HG03342 (cell line): Measurements from ENCODE around the gene LRRFIP1.
"Not testable (repeated sequence)": the region's sequence is repeated elsewhere in the genome, so short reads cannot be mapped to it uniquely, and the experiment has no call there.

Experiments used
- ATAC-seq: cut with Tn5 transposase; IDR thresholded peaks from one replicate; pipeline ENCODE4 v1.9.1; 2021; ENCODE audit warnings: mild to moderate bottlenecking, moderate library complexity; ENCODE audit not compliant: unreplicated experiment

LRRFIP1 gene, protein sequence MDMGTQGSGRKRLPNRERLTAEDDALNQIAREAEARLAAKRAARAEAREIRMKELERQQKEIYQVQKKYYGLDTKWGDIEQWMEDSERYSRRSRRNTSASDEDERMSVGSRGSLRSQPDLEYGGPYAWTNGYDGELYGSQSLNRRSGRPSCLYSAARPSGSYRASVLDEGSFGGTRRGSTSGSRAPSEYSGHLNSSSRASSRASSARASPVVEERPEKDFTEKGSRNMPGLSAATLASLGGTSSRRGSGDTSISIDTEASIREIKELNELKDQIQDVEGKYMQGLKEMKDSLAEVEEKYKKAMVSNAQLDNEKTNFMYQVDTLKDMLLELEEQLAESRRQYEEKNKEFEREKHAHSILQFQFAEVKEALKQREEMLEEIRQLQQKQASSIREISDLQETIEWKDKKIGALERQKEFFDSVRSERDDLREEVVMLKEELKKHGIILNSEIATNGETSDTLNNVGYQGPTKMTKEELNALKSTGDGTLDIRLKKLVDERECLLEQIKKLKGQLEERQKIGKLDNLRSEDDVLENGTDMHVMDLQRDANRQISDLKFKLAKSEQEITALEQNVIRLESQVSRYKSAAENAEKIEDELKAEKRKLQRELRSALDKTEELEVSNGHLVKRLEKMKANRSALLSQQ

DNA sequence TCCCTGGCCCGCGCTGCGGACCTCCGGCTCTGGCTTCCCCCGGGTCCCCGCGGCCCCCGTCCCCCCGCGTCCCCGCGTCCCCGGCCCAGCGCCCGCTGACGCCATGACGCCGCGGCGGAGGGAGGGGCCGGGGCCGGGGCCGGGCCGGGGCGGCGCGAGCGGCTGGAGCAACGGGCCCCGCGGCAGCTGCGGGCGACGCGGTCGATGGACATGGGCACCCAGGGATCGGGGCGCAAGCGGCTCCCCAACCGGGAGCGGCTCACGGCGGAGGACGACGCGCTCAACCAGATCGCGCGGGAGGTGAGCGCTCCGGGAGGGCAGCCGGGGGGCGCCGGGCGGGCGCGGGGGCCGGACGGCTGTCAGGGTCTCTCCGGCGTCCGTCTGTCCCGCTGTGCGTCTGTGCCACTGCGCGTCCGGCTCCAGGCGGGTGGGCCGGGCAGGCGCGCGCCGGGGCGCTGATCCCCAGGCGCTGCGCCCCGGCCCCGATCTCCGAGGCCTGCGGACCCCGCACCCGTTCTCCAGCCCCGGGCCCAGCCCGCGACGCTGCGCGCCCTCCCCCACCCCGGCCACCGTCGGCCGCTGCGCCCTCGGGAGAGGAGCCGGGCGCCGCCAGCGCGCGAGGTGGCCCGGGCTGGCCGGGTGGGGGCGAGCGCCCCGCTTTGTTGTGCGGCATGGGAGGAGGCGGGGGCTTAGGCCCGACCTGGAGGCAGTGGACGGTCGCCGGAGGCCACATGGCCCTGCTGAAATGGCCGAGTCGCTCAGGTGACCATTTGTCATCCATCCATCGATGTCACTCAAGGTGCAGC, at the start of gene LRRFIP1:
Gene LRRFIP1, plus strand, starts transcription at position 147 of the 806 bp plus-strand sequence. Its CDS starts 58 bp downstream, at position 205.
- ATAC-seq = no peak

DNA sequence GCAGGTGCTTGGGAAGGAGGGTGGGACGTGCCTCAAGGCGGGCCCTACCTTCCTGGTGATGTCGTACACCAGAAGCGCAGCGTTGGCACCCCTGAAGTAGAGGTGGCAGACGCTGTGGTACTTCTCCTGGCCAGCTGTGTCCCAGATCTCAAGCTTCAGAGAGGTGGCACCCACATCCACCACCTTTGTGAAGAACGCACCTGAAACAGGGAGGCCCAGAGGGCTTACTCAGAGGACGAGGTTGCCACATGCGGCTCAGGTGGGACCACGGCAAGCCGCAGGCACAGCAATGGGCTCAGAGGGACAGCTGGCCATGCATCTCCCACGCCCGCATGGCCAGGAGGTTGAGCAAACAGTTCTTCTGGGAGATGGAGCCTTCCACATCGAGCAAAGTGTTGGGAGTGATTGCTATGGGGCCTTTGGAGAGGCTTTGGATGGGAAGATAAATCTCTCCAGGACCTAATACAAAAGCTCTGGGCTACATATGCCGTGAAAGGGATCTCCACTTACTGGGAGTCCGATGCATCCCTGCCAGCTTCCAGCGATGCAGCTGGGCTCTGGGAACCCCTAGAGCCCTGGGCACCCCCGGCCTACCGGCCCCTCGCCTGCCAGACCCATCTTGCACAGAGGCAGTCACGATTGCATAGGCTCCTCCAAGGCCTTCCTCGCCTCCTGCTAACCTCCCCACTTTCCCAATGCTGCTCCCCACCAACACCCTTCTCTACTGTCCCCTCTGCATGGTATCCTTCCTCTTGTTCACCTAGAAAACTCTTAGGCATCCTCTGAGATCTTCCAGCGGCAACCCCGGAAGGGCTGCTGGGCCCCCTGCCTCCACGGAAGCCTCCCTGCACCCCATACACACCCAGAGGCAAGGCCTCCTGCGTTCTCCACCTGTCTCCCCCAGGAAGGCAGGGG, 49.2 kb upstream of the LRRFIP1 start:
- ATAC-seq = no peak

DNA sequence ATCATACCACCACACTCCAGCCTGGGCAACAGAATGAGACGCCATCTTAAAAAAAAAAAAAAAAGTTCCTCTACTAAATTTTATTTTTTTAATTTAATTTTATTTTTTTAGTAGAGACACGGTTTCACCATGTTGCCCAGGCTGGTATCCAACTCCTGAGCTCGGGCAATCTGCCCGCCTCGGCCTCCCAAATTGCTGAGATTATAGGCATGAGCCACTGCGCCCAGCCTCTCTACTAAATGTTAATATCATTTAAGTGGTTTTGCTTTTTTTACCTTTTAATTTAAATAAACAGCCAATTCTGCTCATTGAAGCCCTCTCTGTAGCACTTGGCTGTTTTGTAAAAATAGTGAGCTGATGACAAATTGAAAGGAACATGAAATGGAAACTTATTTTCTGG, 46.1 kb upstream of the LRRFIP1 start:
- ATAC-seq = no peak

DNA sequence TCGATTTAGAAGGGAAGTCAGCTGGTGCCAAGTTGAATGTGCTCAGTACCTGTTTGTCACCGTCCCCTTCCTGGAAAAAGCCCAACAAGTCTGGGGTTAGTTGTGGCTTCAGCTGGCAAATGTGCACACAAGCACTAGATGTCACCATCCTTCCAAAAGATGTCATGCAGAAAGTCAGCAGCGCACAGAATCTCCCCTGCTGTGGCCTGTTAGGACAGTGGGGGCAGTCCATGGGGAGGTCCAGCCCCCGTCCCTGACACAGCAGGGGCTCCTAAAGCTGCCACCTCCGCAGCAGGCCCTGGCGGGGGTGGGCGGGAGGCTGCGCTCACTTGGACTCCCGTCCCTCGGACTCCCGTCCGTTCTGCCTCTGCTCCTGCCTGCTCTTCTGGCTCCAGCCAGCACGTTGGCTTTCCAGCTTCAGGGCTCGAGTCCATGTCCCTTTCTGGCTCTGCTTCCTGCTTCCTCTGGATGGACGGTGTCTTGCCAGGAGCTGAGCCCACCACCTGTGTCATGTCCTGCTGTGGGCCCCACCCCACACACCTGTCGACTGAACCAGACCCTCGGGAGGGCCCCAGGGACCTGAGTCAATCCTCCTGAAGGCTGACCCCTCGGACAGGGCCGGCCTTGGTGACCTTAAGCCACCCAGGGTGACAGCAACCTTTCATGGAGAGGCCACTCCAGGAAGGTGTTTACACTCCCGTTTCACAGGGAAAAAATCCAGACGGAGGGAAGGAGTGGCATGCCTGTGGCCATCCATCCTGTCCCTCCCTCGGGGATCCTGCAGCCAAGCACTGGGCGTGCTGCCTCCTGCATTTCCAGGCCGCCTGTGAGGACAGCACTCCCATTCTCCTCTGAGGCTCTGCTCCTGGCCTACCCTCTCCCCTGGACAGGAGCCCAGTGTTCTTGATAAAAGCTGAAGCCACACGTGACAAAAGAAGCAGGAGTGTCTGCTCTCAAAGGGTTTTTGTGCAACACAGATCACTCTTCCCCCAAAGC, 45.3 kb upstream of the LRRFIP1 start:
- ATAC-seq = no peak

DNA sequence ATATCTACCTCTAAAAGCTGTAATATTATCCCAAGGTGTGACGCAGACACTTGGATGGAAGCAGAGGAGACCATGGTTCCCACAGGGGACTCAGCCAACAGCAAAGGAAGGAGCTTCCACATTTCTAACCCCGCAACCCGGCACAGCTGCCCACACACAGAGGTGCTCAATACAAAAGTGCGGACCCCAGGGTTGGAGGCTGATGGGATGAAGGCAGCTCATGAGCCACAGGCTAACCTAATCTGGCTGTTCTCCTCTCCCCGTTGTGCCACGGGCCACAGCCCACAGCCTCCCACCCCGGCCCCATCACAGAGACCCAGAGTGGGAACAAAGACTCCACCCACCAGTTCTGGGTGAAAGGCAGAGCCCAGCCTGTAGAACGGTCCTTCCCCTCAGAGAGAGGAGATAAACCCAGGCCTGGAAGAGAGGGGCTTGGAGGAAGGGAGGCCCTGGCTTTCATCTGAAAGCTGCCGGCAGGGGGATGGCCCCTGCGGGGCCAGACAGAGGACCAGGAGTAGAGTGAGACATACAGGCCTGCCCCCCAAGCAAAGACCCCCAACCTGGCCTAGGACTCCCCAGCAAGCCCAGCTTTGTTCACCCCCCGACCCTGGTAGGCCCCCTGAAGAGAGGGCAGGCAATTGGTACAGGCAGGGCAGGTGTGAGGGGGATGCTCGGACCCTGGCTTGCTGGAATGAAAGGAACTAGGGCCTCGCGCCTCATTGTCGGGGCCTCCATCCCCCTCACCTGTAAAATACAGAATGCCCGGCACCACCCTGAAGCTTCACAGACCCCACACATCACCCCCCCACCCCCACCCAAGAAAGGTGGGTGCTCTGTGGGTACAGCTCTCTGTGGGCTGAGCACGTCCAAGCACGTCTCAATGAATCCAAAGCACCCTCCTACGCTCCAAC, 43.7 kb upstream of the LRRFIP1 start:
- no peak for ATAC-seq

DNA sequence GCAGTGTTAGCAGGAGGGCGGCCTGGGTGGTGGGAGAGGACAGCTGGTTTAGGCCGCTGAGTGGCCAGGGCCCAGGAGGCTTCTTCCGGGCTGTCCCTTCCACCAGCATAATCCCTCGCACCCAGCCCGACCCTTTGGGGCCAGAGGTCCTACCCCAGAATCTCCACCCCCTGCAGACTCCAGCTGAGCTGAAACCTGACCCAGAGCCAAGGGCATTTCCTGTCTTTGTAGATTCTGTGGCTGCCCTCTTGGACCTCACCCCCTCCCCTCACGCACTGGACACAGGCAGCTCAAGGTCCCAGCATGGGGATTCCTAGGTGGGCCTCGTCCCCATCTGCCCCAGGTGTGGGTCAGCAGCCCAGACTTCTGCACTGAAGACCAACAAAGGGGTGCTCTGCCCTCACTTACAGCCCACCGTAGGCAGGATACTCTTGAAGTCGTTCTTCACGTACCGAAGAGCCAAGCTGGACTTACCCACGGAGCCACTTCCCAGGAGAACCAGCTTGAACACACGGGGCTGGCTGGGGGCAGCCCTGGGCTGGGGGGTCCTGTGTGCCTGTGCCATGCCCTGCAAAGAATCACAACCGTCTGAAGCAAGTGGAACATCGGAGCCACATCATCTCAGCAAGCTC, 41.7 kb upstream of the LRRFIP1 start:
- ATAC-seq = no peak

DNA sequence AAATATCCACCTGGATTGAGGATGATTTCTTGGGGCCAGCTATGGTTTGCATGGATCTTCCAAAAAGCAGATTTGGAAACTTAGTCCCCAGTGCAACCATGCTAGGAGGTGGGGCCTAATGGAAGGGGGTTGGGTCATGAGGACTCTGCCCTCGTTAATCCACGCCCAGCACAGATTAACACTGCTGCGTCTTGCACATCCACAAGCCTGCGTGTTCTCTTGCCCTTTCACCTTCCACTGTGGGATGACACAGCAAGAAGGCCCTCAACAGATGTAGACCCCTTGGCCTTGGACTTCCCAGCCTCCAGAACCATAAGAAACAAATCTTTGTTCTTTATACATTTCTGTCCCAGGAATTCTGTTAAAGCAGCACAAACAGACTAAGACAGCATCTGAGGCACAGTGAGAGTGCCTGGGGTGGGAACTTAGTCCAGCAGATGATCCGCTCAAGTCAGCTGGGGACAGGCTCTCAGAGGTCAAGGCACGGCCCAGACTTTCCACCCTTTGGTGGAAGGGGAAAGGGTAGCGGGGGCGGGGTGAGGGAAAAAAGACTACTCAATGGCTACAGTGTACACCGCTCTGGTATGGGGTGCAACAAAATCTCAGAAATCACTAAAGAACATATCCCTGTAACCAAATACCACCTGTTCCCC, 39.2 kb upstream of the LRRFIP1 start:
- no peak for ATAC-seq

DNA sequence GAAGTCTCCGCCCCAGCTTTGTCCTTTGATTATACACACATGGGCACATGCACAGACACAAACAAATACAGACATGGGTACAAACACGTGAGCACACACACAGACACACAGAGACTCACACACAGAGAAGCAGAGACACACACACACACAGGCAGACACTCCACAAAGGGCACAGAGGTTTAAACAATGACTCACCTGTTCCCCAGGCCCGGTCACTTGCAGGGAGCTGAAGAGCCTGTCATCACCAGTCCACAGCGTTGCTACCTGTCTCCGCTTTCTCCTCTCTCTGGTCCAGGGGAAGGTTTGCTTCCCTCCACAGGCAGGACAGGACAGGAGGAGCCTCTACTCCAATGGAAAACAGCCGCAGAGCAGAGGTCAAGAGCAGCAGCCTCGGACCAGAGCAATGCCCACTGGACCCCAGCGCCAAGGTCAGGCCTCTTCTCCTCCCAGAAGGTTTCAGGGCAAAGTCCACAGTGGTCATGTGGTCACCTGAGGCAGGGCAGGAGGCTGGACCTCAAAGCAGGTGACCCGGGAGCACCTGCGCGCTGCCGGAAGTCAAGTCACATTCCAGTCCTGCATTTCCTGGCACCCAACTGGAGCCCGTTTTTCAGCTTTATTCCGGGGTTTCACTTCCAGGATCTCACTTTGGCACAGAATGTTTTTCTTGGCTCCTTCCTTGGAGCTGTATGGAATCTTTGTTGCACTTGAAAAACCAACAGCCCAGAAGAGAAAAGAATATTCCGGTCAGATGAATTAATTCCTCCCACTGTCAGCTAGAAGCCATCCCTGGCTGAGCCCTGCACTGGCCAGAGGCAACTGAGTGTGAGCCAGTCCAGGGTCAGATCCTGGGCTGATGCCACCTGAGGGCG, 36.9 kb upstream of the LRRFIP1 start, which contains the start of gene RAB17:
Gene RAB17, minus strand, starts transcription at position 463 of the 869 bp plus-strand sequence. CDS start 4,580 bp downstream, outside the sequence.
- ATAC-seq = no peak

DNA sequence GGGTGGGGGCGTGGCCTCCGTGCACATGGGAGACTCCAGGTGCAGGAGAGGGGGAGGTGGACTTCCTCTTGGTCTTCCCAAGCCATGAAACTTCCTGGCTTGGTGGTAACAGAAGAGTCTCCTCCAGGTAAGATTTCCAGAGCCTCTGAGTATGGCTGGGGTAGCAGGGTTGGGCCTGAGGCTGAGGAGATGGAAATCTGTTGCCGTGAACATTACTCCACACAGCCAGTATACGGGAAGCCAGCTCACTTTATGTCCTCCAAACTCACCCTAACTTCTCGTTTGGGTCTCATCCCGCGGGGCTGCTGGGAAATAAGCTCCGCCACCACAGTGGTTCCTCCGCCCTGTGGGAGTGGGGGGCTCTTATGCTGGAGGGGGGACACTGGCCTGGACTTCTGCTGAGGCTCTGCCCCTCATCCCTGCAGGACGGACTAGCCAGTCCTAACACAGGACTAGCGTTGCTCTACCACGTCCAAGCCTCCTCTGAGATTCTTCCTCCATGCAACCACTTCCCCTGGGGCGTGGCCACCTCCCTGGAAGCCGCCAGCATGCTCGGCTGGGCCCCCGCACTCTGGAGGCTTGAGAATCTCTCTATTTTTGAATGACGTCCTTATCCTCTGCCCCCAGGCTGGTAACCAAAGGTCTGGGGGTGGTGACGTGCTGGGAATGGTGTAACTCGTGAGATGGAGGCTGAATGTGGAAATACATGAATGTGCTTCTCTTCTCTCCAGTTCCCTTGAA, 36.1 kb upstream of the LRRFIP1 start:
- no peak for ATAC-seq

DNA sequence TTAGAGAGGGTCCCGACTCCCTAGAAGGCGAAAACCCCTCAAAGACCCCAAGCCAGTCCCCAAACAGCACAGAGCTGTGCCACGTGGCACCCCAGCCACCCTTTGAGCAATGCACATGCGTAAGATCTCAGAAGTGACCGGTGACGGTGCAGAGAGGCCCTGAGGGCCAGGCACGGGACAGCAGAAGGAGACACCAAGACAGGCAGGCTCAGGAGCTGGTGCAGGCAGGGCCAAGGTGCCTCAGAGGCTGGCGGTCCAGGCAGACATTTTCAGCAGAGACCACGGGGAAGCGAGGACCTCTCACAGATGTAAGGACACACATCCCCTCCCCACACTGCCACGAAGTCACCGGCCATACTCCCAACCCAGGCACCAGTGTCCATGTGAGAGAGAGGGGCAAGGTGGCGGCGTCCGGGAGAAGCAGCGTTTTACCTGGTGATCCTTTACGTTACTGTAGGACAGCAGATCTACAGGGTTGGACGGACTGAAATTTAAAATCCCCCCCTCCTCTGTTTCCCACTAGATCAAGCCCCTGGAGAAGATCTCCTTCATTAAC, 34.9 kb upstream of the LRRFIP1 start:
- ATAC-seq = no peak

DNA sequence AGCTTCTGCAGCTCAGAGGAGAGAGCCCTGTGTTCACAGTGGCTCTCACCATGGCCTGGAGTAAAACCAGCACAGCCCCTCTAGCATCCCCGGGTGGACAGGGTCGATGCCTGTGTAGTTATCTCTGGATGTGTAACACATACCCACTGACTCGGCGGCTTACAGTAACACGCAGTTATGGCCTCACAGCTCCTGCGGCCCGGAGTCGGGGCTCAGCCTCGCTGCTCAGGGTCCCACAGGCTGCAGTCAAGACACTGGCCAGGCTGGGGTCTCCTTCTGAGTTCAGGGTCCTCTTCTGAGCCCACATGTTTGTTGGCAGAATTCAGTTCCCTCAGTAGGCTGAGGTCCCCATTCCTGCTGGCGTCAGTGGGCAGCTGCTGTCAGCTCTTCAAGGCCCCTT, 34.4 kb upstream of the LRRFIP1 start:
- no peak for ATAC-seq

DNA sequence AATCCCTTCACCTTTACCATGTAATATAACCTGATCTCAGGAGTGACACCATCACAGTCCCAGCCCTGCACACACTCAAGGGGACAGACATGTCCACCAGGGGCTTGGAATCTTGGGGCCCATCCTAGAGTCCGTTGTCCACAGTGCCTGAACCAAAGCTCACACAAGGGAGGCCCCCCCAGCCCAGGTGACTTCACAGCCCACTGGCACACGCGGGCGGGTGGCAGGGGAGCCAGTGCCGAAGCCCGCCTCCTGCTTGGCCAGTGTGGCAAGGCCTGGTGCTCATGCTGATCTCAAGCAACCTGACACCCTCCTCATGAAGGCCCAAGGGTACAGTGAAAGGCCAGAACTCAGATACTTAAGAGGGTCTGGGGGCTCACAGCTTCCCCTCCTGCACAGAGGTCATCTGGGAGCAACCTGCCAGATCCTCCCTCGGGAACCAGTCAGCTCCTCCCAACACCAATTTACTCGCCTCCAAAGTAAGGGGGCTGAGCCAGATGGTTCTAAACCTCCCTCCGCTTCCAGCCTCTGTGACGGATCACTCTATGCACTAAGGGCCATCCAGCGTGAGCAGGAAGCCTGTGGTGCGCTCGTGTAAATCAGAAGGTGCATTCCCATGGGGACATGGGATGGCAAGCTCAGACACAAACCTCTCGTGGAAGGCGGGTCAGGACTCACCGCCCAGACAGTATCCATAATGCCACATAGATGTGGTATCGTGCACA, 33.6 kb upstream of the LRRFIP1 start:
- no peak for ATAC-seq

DNA sequence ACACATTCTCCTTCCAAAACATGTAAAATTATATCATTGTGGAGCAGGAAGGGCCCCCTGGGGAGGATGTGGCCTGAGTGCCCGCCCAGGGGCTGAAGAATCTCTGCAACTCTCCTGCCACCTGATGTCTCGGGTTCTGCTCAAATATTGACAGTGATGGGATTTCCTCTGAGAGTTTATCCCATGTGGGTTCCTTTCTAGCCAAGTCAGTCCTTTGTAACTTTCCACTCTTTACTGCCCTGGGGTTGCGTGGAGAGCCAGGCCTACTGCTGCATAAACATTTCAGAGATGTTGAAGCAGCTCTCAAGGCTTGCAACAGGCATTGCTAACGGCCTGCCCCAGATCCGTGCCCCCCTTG, 32.9 kb upstream of the LRRFIP1 start:
- no peak for ATAC-seq

DNA sequence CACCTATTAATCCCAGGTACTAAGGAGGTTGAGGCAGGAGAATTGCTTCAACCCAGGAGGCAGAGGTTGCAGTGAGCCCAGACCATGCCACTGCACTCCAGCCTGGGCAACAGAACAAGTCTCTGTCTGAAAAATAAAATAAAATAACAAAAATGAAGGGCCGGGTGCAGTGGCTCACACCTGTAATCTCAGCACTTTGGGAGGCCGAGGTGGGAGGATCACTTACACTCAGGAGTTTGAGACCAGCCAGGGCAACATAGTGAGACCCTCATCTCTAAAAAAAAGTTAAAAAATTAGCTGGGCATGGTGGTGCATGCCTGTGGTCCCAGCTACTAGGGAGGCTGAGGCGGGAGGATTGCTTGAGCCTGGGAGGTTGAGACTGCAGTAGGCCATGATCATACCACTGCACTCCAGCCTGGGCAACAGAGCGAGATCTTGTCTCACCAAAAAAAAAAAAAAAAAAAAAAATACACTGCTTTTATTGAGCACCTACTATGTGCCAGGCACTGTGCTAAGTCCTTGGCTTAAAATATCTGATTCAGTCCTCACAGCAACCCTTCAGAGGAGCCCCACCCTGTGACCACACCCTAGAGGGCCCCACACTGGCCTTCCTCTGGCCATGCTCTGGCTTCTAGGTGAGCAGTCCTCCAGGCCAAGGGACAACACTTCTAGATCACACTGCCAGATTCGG, 31.4 kb upstream of the LRRFIP1 start:
- ATAC-seq = not testable (repeated sequence)
